A549 treated with DMSO at 1 μM for 4 hours (cell line): ENCODE results near the gene MTG1. TPM values are rescaled to one million over a fixed set of nuclear protein-coding genes. Genes with fewer than 3 reads are reported as not detected.

Experiments
- total RNA-seq: library from RNA; stranded (reverse); fragments of 200-300 nt; extraction: Qiagen RNA extraction; gene quantifications from 5 replicates; pipeline ENCODE4 v1.2.3, GENCODE V29; 2022; ENCODE audit warnings: low read depth

MTG1 gene, protein sequence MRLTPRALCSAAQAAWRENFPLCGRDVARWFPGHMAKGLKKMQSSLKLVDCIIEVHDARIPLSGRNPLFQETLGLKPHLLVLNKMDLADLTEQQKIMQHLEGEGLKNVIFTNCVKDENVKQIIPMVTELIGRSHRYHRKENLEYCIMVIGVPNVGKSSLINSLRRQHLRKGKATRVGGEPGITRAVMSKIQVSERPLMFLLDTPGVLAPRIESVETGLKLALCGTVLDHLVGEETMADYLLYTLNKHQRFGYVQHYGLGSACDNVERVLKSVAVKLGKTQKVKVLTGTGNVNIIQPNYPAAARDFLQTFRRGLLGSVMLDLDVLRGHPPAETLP
- 41.5 to 58.5 TPM (median 50.2 TPM) in 5 replicates for total RNA-seq

DNA sequence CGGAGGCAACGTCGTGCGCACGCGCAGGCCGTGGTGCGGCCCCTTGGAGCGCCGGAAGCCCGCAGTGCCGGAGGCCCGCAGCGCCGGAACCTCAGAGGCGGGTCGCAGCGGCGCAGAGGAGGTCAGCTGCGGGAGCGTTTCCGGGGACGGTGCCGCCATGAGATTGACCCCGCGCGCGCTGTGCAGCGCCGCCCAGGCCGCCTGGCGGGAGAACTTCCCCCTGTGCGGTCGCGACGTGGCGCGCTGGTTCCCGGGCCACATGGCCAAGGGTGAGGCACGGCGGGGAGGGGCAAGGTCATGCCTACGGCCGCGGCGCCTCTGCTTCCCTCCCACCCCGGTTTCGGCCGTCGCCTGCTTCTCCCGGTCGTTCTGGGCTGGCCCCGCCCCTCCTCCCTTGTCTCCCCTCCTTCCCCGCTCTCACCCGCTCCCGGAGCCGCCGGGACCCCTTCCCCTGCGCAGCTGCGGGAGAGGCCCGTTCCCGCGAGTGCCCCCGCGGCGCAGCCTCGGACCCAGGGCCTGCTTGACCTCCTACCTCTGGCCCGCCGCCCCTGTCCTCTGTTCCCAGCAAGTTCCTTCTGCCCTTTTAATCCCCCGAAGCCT lies at the start of gene MTG1:
Gene MTG1 (plus strand): TSS at position 94 of the 600 bp plus-strand sequence. CDS start 64 bp downstream, at position 158.

DNA sequence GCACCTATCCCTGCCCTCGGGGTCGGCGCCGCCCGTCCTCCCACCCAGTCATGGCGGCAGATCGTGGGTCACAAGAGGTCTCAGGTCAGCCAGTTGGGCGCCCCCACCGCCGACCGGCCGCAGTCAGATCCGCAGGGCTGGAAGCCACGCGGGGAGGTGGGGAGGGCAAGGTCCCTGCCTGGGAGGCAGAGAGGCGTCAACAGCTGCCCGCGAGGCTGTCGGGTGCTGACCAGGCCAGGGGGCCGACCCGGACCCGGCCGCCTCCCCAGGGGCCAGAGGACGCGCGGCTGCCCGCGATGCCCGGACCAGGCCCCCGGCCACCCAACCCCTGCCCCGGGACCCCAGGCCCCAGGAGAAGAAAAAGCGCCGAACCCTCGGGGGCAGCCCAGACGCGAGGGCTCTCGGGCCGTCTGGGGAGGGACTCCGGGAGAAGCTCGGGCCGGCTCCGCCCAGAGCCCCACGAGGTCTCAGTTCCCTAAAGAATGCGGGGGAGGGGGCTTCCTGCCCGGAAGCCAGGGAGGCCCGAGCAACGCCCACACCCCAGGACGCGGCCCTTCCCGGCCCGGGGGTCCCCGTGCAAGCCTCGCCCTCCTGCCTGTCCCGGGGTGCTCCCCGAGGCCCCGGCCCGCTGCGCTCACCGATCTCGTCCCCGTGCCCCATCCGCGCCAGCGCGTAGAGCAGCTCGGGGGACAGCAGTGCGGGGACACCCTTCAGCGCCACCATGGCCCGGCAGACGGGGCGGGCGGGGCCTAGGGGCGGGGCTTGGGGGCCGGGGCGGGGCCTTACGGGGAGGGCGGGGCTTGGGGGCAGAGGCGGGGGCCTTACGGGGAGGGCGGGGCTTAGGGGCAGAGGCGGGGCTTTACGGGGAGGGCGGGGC lies 36.4 kb upstream of the MTG1 start, which contains the start of gene FUOM:
Gene FUOM (minus strand): TSS at position 735 of the 877 bp plus-strand sequence. CDS start 12 bp downstream, at position 723.

DNA sequence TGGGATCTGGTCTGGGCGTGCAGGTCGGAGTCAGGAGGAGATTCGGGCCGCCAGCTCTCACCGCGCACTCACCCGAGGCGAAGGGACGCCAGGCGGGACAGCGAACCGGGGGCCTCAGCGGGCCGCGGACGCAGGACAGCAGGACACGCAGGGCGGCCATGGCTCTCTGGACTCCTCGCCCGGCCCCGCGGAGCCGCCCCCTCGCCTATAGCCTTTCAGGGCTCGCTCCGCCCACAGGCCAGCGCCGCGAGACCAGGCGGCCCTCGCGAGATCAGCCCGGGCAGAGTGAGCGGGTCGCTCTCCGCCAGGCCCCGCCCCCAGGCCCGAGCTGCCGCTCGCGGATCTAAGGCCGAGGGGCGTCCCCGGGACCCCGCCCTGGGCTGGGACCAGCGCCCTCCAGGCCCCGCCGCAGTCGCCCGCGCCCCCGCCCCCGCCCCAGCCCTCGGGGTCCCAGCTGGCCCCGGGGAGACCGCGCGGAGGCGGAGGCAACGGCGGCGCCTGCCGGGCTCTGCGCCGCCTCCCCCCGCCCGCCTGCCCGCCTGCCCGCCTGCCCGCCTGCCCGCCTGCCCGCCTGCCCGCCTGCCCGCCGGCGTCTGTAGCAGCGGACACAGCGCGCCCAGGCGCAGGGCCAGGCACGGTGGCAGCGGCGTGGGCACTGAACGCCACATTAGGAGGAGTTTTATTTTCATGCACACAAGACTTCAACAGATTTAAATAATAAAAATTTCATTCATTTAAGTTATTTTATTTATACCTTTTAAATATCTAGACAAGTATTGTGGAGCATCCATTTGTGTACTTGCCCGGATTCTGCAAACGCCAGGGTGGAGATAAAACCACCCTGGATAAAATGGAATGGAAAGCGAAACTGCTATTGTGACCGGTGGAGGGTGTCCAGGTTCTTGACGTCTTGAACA lies 20.5 kb upstream of the MTG1 start, which contains the start of gene ECHS1:
Gene ECHS1 (minus strand): TSS at position 181 of the 917 bp plus-strand sequence. CDS start 21 bp downstream, at position 160.

DNA sequence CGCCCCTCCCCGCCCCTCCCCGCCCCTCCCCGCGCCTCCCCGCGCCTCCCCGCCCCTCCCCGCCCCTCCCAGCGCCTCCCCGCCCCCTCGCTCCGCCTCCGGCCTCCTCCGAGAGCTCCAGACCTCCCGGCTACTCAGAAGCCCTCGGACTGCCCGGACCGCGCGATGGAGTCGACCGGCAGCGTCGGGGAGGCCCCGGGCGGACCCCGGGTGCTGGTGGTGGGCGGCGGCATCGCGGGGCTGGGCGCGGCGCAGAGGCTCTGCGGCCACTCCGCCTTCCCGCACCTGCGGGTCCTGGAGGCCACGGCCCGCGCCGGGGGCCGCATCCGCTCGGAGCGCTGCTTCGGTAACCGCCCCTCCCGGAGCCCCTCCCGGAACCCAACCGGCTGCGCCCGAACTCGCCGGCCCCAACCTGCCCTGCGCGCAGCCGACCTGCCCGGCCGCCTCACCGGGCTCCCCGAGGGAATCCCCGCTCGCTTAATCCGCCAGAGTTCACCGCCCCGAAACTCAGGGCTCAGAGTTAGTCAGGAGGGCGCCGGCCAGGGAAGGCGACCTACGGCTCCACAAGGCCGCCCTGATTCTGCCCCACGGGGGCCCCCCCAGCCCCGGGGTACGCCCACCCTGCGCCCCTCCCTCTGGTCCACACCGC lies 14.7 kb upstream of the MTG1 start, which contains the start of gene PAOX:
Gene PAOX (plus strand): TSS at position 111 of the 649 bp plus-strand sequence. CDS start 55 bp downstream, at position 166.

DNA sequence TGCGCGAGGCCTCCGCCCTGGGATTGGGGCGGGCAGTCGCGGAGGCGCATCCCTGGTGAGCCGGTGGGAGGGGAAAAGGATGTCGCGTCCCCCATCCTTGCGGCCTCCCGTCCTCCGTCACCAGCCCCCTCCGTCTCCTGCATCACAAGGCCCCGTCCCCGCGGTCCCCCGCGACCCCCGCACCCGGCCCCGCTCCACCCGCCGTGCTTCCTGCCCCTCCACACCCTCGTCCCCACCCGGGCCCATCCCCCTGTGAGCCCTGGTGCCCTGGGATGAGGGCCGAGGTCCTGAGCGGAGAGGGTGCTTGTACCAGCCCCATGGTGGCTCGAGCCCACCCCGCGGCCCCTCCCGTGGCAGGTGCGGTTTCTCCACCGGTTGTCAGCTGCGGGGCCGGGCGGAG lies 30.6 kb downstream of the MTG1 start, which contains the start of gene SPRN:
Gene SPRN (minus strand): TSS at position 25 of the 400 bp plus-strand sequence. CDS start 944 bp downstream, outside the sequence.

DNA sequence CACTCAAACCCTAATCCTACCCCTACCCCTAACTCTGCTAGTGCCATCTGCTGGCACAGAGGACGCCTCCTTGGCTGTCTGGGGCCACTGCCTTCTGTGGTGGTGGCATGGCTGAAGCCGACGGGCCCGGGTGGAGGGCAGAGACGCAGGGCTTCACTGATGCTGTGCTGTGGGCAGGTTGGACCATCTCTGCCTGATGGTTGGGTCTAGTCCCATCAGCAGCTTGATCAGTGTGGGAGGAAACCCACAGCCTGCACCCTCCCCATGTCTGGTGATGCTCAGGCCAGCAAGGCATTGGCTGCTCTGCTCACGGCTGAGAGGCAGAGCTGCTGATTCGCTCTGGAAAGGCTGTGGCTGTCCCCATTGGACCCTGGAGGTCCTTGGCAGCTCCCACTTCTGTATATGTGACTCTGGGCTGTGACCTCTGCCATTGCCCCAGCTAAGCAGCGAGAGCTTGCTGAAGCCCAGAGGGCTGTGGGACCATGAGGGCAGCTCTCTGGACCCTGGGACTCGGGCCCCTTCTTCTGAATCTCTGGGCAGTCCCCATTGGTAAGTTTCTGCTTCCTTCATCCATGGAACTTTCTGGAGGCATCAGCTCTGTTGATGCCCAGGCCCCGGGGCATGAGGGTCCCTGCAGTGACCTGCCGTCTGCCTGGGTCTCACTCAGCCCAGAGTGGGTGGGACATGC lies 59.7 kb downstream of the MTG1 start, which contains the start of gene SCART1:
Gene SCART1 (plus strand): TSS at position 430 of the 688 bp plus-strand sequence. CDS start 53 bp downstream, at position 483.

Other genes with a start within 250 kb of the MTG1 start
- 1.3 to 3.2 TPM (median 1.7 TPM) in 5 replicates for gene KNDC1, start 233.9 kb upstream of the MTG1 start, total RNA-seq
- 0.07 TPM in 1 of 5 replicates, not detected in the others for gene UTF1, start 163.9 kb upstream of the MTG1 start, total RNA-seq
- gene VENTX, start 156.3 kb upstream of the MTG1 start, total RNA-seq, result 0.03 TPM in 1 of 5 replicates, not detected in the others
- 2.7 to 4.8 TPM (median 3.7 TPM) in 5 replicates for gene ADAM8, start 117.3 kb upstream of the MTG1 start, total RNA-seq
- 37.3 to 49.9 TPM (median 43.0 TPM) in 5 replicates for gene TUBGCP2, start 85.3 kb upstream of the MTG1 start, total RNA-seq
- 59.7 to 77.8 TPM (median 69.4 TPM) in 5 replicates for gene ZNF511, start 85.2 kb upstream of the MTG1 start, total RNA-seq
- 0.15 to 0.66 TPM (median 0.57 TPM) in 5 replicates for gene CALY, start 57.3 kb upstream of the MTG1 start, total RNA-seq
- gene PRAP1, start 46.8 kb upstream of the MTG1 start, total RNA-seq, result 0.18 to 0.23 TPM in 2 of 5 replicates, not detected in the others
- 11.4 to 16.0 TPM (median 13.1 TPM) in 5 replicates for gene FUOM, start 36.1 kb upstream of the MTG1 start, total RNA-seq
- 137 to 152 TPM (median 142 TPM) in 5 replicates for gene ECHS1, start 20.8 kb upstream of the MTG1 start, total RNA-seq
- 1.8 to 2.4 TPM (median 2.0 TPM) in 5 replicates for gene PAOX, start 14.9 kb upstream of the MTG1 start, total RNA-seq
- gene SPRN, start 30.5 kb downstream of the MTG1 start, total RNA-seq, result 0.13 to 0.38 TPM (median 0.21 TPM) in 5 replicates
- 0.18 to 0.44 TPM (median 0.19 TPM) in 5 replicates for gene SCART1, start 59.8 kb downstream of the MTG1 start, total RNA-seq
- 0.19 to 0.30 TPM (median 0.28 TPM) in 5 replicates for gene CYP2E1, start 133.2 kb downstream of the MTG1 start, total RNA-seq
- not detected in 5 replicates for gene SYCE1, start 171.4 kb downstream of the MTG1 start, total RNA-seq
- gene FRG2B, start 232.6 kb downstream of the MTG1 start, total RNA-seq, result 0.13 TPM in 1 of 5 replicates, not detected in the others